ENCODE measurements around the gene DGLUCY. TPM values are rescaled to one million over a fixed set of nuclear protein-coding genes. Genes with fewer than 3 reads are reported as not detected.

The DGLUCY gene
- total RNA-seq, 3 donors from 2014 or later = 32.6 to 35.7 (median 34.4) TPM

GRCh38 chr14:91229005-91229382 lies 115.1 kb downstream of the DGLUCY start:
- H3K27ac ChIP-seq = no peak overlapping the region
- intact Hi-C loops (cut with DNase I; ENCODE audit: low total_unique reads) = no loop called here
- no peaks in the 10 kb centered on the region for H3K27me3 ChIP-seq
- no peak for TF ChIP-seq POLR2A (IDR thresholded peaks at IDR 0.05)
- TF ChIP-seq POLR2AphosphoS5 (IDR thresholded peaks at IDR 0.05) = no peak
- TF ChIP-seq CTCF (IDR thresholded peaks at IDR 0.05) = no peak
- no peaks in the 10 kb centered on the region for H3K36me3 ChIP-seq
- no peaks in the 10 kb centered on the region for H3K4me1 ChIP-seq
- H3K4me3 ChIP-seq = no peak overlapping the region
- no peak for DNase-seq (ENCODE audit: low spot score in 2 of 2)
- H3K9me3 ChIP-seq = peaks cover 0 to 20% of the 10 kb centered on the region in 2 donors

- H3K36me3 ChIP-seq = no peaks in the 10 kb centered on the region
Observed at GRCh38 chr14:91229743-91230200, 115.9 kb downstream of the DGLUCY start.

DNA sequence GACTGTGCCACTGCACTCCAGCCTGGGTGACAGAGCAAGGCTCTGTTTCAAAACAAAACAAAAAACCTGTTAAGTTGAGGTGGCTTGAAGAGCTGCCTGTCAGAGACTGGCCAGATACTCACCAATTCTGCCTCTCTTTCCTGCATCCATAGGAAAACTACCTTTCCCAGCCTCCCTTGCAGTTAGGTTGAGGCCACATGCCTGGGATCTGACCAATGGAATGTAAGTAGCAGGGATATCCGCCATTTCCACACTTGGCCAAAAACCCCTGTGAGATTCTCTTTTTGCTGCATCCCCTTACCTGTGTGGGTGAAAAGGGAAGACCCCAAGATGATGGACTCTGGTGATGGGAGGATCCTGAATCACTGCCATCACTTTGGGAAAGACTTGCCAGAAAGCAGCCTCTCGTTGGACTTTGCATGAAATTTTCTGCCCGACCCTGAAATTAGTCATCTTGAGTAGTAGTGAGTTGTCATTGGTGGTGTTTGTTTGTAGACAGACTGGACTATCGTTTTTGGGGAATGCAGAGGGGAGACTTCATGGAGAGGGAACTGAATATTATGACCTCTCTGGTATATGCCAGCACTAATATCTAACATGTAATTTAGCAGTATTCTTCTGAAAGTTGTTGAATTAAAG lies 116.6 kb downstream of the DGLUCY start:
- intact Hi-C loops (cut with DNase I; ENCODE audit: low total_unique reads) = no loop called here
- no peak for TF ChIP-seq CTCF (IDR thresholded peaks at IDR 0.05)
- no peak for TF ChIP-seq POLR2A (IDR thresholded peaks at IDR 0.05)
- TF ChIP-seq POLR2AphosphoS5 (IDR thresholded peaks at IDR 0.05) = no peak
- no peak for DNase-seq (ENCODE audit: low spot score in 2 of 2)
- no peaks in the 10 kb centered on the region for H3K4me1 ChIP-seq
- no peaks in the 10 kb centered on the region for H3K27me3 ChIP-seq
- H3K4me3 ChIP-seq = no peak overlapping the region
- H3K9me3 ChIP-seq = peaks cover 0 to 30% of the 10 kb centered on the region in 2 donors
- H3K27ac ChIP-seq = no peak overlapping the region
- no peaks in the 10 kb centered on the region for H3K36me3 ChIP-seq

More at GRCh38 chr14:91229743-91230200, 115.9 kb downstream of the DGLUCY start:
- intact Hi-C loops (cut with DNase I; ENCODE audit: low total_unique reads) = no loop called here
- Histone ChIP-seq H3K27ac (no peak overlapping the region), H3K9me3 (peaks cover 0 to 28% of the 10 kb centered on the region in 2 donors), H3K4me3 (no peak overlapping the region), H3K27me3 (no peaks in the 10 kb centered on the region), H3K4me1 (no peaks in the 10 kb centered on the region)
- no peak for DNase-seq (ENCODE audit: low spot score in 2 of 2)
- no peak for TF ChIP-seq POLR2A (IDR thresholded peaks at IDR 0.05)
- TF ChIP-seq CTCF (IDR thresholded peaks at IDR 0.05) = no peak
- no peak for TF ChIP-seq POLR2AphosphoS5 (IDR thresholded peaks at IDR 0.05)

DNA sequence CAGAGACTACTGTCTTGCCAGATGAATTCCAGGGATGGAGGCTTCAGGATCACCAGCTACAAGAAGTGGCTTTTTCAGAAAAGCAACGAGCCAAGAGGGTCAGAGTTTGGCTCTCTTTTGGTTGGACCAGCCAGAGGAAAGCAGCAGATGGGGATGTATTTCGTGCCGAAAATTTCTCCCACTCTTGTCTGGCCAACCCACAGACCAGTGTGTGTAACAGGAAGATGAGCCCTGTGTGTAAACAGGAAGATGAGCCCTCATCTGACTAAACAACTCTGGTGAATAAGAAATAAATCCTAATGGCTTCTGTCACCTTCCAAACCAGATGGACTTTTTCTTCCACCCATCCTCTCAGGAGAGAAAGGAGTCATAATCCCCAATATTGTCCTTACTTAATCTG lies 117.6 kb downstream of the DGLUCY start:
- Histone ChIP-seq H3K27ac (no peak overlapping the region), H3K27me3 (no peaks in the 10 kb centered on the region), H3K36me3 (no peaks in the 10 kb centered on the region), H3K4me1 (no peaks in the 10 kb centered on the region), H3K4me3 (no peak overlapping the region), H3K9me3 (peaks cover 0 to 30% of the 10 kb centered on the region in 2 donors)
- TF ChIP-seq POLR2AphosphoS5 (IDR thresholded peaks at IDR 0.05) (no peak), POLR2A (IDR thresholded peaks at IDR 0.05) (no peak), CTCF (IDR thresholded peaks at IDR 0.05) (no peak)
- DNase-seq (ENCODE audit: low spot score in 2 of 2) = no peak
- intact Hi-C loops (cut with DNase I; ENCODE audit: low total_unique reads) = no loop called here

DNA sequence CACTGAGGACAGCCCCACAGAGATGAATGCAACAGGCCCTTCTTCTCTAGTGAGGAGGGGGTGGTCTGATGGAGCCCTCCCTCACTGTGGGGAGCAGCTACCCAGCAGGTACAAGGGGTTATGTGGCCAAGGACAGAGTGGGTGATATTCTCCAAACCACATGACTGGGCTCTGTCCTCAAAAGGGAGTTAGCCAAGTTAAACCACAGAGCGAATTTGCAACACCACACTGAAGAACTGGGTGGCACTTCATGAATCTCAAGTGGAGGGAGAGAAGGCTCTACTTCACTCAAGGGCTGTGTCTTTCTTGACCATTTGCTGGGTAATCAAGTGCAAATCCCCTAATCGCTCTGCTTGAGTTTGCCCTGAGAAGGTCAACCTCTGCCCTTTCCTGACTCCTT lies 118.2 kb downstream of the DGLUCY start:
- no peak for DNase-seq (ENCODE audit: low spot score in 2 of 2)
- Histone ChIP-seq H3K27me3 (no peaks in the 10 kb centered on the region), H3K36me3 (no peaks in the 10 kb centered on the region), H3K4me3 (no peak overlapping the region), H3K9me3 (peaks cover 0 to 30% of the 10 kb centered on the region in 2 donors), H3K4me1 (no peaks in the 10 kb centered on the region), H3K27ac (no peak overlapping the region)
- intact Hi-C loops (cut with DNase I; ENCODE audit: low total_unique reads) = no loop called here
- TF ChIP-seq POLR2A (IDR thresholded peaks at IDR 0.05) (no peak), CTCF (IDR thresholded peaks at IDR 0.05) (no peak)

Measured in breast epithelium (tissue), 4 donors.